ENCODE data around the gene TCTN1. TPM values are rescaled to one million over a fixed set of nuclear protein-coding genes. Genes with fewer than 3 reads are reported as not detected.

Gene TCTN1
- total and polyA plus RNA-seq, 2 of the 4 experiments (the other 2 are of a cell fraction) = 11.7 to 18.8 TPM

DNA sequence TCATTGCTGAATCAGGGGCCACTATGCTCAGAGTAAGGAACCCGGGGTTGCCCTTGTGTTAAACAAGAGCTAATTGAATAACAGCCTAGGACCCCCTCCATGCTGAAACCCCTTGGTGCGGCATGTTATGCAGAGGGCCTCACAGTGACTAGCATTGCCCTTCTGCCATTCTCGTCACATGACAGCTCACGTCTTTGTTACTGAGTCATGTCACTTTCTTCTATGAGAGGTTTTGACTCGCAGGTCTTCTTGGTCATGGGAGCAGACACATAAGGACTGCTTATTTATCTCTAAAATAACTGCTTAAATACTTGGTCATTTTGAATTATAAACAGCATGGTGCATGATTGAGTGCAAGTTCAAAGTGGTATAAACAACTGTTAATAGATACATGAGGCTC lies 24.9 kb downstream of the TCTN1 start:
- Histone ChIP-seq H3K79me1 (ENCODE audit: low read depth in 1 of 2, low read length in 2 of 2) (peaks cover 0 to 12% of the 10 kb centered on the region in 2 experiments; a peak in 1 of 4 replicates), H2AK5ac (ENCODE audit: low read depth, low read length) (peak overlapping the region; percentile 94; the same call in 1 of the 2 replicates), H3K9ac (ENCODE audit: low read depth, low read length) (no peak overlapping the region), H3K4ac (ENCODE audit: low read depth, low read length) (peak overlapping the region; percentile 64), H2BK5ac (ENCODE audit: low read depth, low read length, poor library complexity, severe bottlenecking) (no peak overlapping the region), H3K56ac (ENCODE audit: extremely low read depth, insufficient read depth, low read length) (no peak overlapping the region), H3K4me2 (ENCODE audit: low read depth, low read length) (no peak overlapping the region), H3K27ac (ENCODE audit: insufficient read depth, low read length) (no peak overlapping the region), H2AFZ (replicated peaks; ENCODE audit: low read length, poor library complexity) (peak overlapping the region; percentile 74), H4K20me1 (ENCODE audit: insufficient read depth, low read length) (peaks cover 4% of the 10 kb centered on the region; the same call in 1 of the 2 replicates), H3K27me3 (ENCODE audit: control insufficient read depth, insufficient read depth, low read length) (no peaks in the 10 kb centered on the region), H3K14ac (replicated peaks; ENCODE audit: low read depth, low read length) (0 out of 2 replicates have a peak overlapping the region, but pooled peaks have one; percentile 23), H3K9me1 (ENCODE audit: insufficient read depth, low read length) (peaks cover 22% of the 10 kb centered on the region), H4K5ac (ENCODE audit: low read depth, low read length) (no peak overlapping the region), H3K4me1 (ENCODE audit: control insufficient read depth, insufficient read depth, low read length) (peaks cover 18% of the 10 kb centered on the region), H2BK120ac (ENCODE audit: low read depth, low read length) (peak overlapping the region; percentile 90), H2BK20ac (ENCODE audit: low read depth, low read length) (peak overlapping the region; percentile 81; the same call in 1 of the 2 replicates), H4K91ac (ENCODE audit: insufficient read depth, low read depth, low read length) (no peak overlapping the region; the same call in 1 of the 2 replicates), H3K23ac (ENCODE audit: low read depth, low read length) (peak overlapping the region; percentile 49; the same call in 1 of the 2 replicates), H4K8ac (ENCODE audit: low read depth in 2 of 2, low read length in 2 of 2) (peak overlapping the region in 1 of 2 experiments; percentile 46; a peak in 1 of 4 replicates), H2BK15ac (ENCODE audit: low read depth, low read length) (no peak overlapping the region), H3K18ac (ENCODE audit: low read depth, low read length) (no peak overlapping the region), H3K36me3 (ENCODE audit: control insufficient read depth, insufficient read depth, low read length) (no peaks in the 10 kb centered on the region), H3K9me3 (ENCODE audit: control insufficient read depth, insufficient read depth, low read length) (no peaks in the 10 kb centered on the region), H2AK9ac (replicated peaks; ENCODE audit: low read depth, low read length, poor library complexity) (no peak overlapping the region), H3K4me3 (ENCODE audit: insufficient read depth, low read depth, low read length) (no peak overlapping the region)
- in situ Hi-C loops (cut with MboI; ENCODE audit: low sequenced_read_pairs) (no loop called here), dilution Hi-C loops (cut with HindIII; ENCODE audit: low sequenced_read_pairs, unreplicated experiment) (no loop called here), intact Hi-C loops (cut with micrococcal nuclease) (no loop called here)
- ATAC-seq (ENCODE audit: low read depth) (peak; percentile 28), DNase-seq (peak; percentile 39)
- no peak for TF ChIP-seq CHD1 (IDR thresholded peaks at IDR 0.05; ENCODE audit: low read depth, low read length)
- TF ChIP-seq, protein P1, sequence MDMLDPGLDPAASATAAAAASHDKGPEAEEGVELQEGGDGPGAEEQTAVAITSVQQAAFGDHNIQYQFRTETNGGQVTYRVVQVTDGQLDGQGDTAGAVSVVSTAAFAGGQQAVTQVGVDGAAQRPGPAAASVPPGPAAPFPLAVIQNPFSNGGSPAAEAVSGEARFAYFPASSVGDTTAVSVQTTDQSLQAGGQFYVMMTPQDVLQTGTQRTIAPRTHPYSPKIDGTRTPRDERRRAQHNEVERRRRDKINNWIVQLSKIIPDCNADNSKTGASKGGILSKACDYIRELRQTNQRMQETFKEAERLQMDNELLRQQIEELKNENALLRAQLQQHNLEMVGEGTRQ (IDR thresholded peaks at IDR 0.05; ENCODE audit: low read depth, low read length) = peak; percentile 28; the same call in 1 of the 2 replicates
- no peak for TF ChIP-seq BHLHE40 (IDR thresholded peaks at IDR 0.05; ENCODE audit: low read depth, low read length)
- TF ChIP-seq MXI1 (IDR thresholded peaks at IDR 0.05; ENCODE audit: borderline replicate concordance, low read depth, low read length) = no peak
- TF ChIP-seq FOS (IDR thresholded peaks at IDR 0.05; ENCODE audit: low read depth, low read length) = no peak
- no peak for TF ChIP-seq CEBPB (IDR thresholded peaks at IDR 0.05; ENCODE audit: low read depth, low read length)
- TF ChIP-seq MAZ (IDR thresholded peaks at IDR 0.05; ENCODE audit: borderline replicate concordance, low read depth, low read length) = no peak
- BruUV-seq (replicated peaks) = no TSS peak
- ChIA-PET CTCF (no interaction called here), POLR2A (ENCODE audit: unreplicated experiment) (no interaction called here)
- 60% methylated on average over 1 of the region's 5 CpGs; no CpG with 5 or more reads in 1 of the 2 experiments for WGBS, 2 experiments (ENCODE audit: extremely low coverage in 2 of 2, insufficient read length in 1 of 2)

Data from IMR-90 (cell line).